A549 (cell line): ENCODE data around the gene BARX2.
"Not testable (repeated sequence)": the region's sequence is repeated elsewhere in the genome, so short reads cannot be mapped to it uniquely, and the experiment has no call there.

Experiments used
- ESRRA ChIP-seq: fragments of 150-350 bp; IDR thresholded peaks from 2 replicates; pipeline ENCODE4 v1.6.1; 2014; ENCODE audit warnings: mild to moderate bottlenecking, low read length, borderline replicate concordance
- GATA3 ChIP-seq: IDR thresholded peaks from 2 replicates; pipeline ENCODE4 v1.6.1; 2012; ENCODE audit warnings: borderline replicate concordance
- HDAC2 ChIP-seq: fragments of 200-600 bp; sonication (generic); IDR thresholded peaks from 2 replicates; pipeline ENCODE4 v1.6.1; 2016
- JUN ChIP-seq, 2 experiments: fragments of >200 bp; sonication (Bioruptor Twin); formaldehyde crosslinking; IDR thresholded peaks; 2 replicates in 1 of 2; 3 replicates in 1 of 2; pipeline ENCODE4 v1.6.1; 2016 to 2017
- MAX ChIP-seq: IDR thresholded peaks from 2 replicates; pipeline ENCODE4 v1.6.1; 2012
- NPAS2 ChIP-seq: fragments of 250-450 bp; sonication (Bioruptor Pico); IDR thresholded peaks from 2 replicates; pipeline ENCODE4 v1.8.0; 2022; ENCODE audit warnings: mild to moderate bottlenecking, moderate library complexity, borderline replicate concordance
- POLR2A ChIP-seq: IDR thresholded peaks from 2 replicates; pipeline ENCODE4 v1.6.1; 2012; ENCODE audit warnings: mild to moderate bottlenecking, low read length
- TF ChIP-seq, protein P1 (sequence below): fragments of >200 bp; sonication (Bioruptor Twin); formaldehyde crosslinking; IDR thresholded peaks from 3 replicates; pipeline ENCODE4 v1.5.1; 2016

GRCh38 chr11:129344301-129344940 is 31.2 kb upstream of the BARX2 start:
- not testable (repeated sequence) for TF ChIP-seq ESRRA; POLR2A; HDAC2; JUN (IDR thresholded peaks at IDR 0.05); GATA3; MAX; NPAS2 (CRISPR knock-in tag)
- TF ChIP-seq, protein P1, sequence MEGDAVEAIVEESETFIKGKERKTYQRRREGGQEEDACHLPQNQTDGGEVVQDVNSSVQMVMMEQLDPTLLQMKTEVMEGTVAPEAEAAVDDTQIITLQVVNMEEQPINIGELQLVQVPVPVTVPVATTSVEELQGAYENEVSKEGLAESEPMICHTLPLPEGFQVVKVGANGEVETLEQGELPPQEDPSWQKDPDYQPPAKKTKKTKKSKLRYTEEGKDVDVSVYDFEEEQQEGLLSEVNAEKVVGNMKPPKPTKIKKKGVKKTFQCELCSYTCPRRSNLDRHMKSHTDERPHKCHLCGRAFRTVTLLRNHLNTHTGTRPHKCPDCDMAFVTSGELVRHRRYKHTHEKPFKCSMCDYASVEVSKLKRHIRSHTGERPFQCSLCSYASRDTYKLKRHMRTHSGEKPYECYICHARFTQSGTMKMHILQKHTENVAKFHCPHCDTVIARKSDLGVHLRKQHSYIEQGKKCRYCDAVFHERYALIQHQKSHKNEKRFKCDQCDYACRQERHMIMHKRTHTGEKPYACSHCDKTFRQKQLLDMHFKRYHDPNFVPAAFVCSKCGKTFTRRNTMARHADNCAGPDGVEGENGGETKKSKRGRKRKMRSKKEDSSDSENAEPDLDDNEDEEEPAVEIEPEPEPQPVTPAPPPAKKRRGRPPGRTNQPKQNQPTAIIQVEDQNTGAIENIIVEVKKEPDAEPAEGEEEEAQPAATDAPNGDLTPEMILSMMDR, result not testable (repeated sequence)
